HepG2 (cell line): ENCODE results near the gene ERCC4. TPM values are rescaled to one million over a fixed set of nuclear protein-coding genes. Genes with fewer than 3 reads are reported as not detected.
A peak's percentile ranks its signal among the peaks of the same experiment; 100 is the strongest.

ENCODE experiments used
- AKAP8 ChIP-seq: sonication (generic); formaldehyde crosslinking; IDR thresholded peaks from 2 replicates; pipeline ENCODE4 v1.5.1; 2020; ENCODE audit warnings: mild to moderate bottlenecking, missing genetic modification reagents
- BRCA1 ChIP-seq: sonication (generic); formaldehyde crosslinking; IDR thresholded peaks from 2 replicates; pipeline ENCODE4 v1.4.0; 2020; ENCODE audit warnings: missing genetic modification reagents
- CBX2 ChIP-seq, 2 experiments: fragments of 200-600 bp in 1 of 2; sonication (generic); formaldehyde crosslinking in 1 of 2; IDR thresholded peaks; 2 replicates each; pipeline versions ENCODE4 v1.7.0 to v1.8.1; 2018 to 2022; ENCODE audit warnings: low read depth in 2 of 2, low read length in 1 of 2, mild to moderate bottlenecking in 1 of 2, missing genetic modification reagents in 1 of 2
- CREM ChIP-seq, 2 experiments: sonication (generic) in 1 of 2; formaldehyde crosslinking in 1 of 2; IDR thresholded peaks; 2 replicates each; pipeline versions ENCODE4 v1.4.0 to v1.6.1; 2016 to 2020; ENCODE audit warnings: antibody characterized with exemption in 1 of 2, mild to moderate bottlenecking in 1 of 2, missing genetic modification reagents in 1 of 2
- CTCF ChIP-seq: sonication (generic); formaldehyde crosslinking; IDR thresholded peaks from 2 replicates; pipeline ENCODE4 v1.5.0; 2020; ENCODE audit warnings: mild to moderate bottlenecking, missing genetic modification reagents, moderate library complexity
- GLI4 ChIP-seq: sonication (generic); formaldehyde crosslinking; IDR thresholded peaks from 2 replicates; pipeline ENCODE4 v1.5.1; 2020; ENCODE audit warnings: missing genetic modification reagents, mild to moderate bottlenecking, moderate library complexity, borderline replicate concordance
- IRF9 ChIP-seq: sonication (generic); formaldehyde crosslinking; IDR thresholded peaks from 2 replicates; pipeline ENCODE4 v1.8.0; 2022; ENCODE audit warnings: missing genetic modification reagents, mild to moderate bottlenecking, borderline replicate concordance
- PPARG ChIP-seq: conservative IDR thresholded peaks from 2 replicates; pipeline ENCODE4 v1.6.1; 2016; ENCODE audit warnings: missing biosample characterization, missing genetic modification reagents
- TFE3 ChIP-seq: IDR thresholded peaks from 2 replicates; pipeline ENCODE4 v1.6.1; 2016
- ZBTB3 ChIP-seq: sonication (generic); formaldehyde crosslinking; IDR thresholded peaks from 2 replicates; pipeline ENCODE4 v1.4.0; 2020; ENCODE audit warnings: low read depth, mild to moderate bottlenecking, moderate library complexity, missing genetic modification reagents, borderline replicate concordance
- ZBTB42 ChIP-seq: sonication (generic); formaldehyde crosslinking; IDR thresholded peaks from 2 replicates; pipeline ENCODE4 v1.5.0; 2020; ENCODE audit warnings: mild to moderate bottlenecking, missing genetic modification reagents
- ZNF264 ChIP-seq: sonication (generic); formaldehyde crosslinking; IDR thresholded peaks from 2 replicates; pipeline ENCODE4 v1.4.0; 2020; ENCODE audit warnings: missing genetic modification reagents
- ZNF280D ChIP-seq: sonication (generic); formaldehyde crosslinking; IDR thresholded peaks from 2 replicates; pipeline ENCODE4 v1.5.1; 2020; ENCODE audit warnings: mild to moderate bottlenecking, missing genetic modification reagents
- ZNF296 ChIP-seq: sonication (generic); formaldehyde crosslinking; conservative IDR thresholded peaks from 2 replicates; pipeline ENCODE4 v1.5.0; 2020; ENCODE audit warnings: mild to moderate bottlenecking, missing genetic modification reagents
- ZNF503 ChIP-seq: sonication (generic); formaldehyde crosslinking; IDR thresholded peaks from 2 replicates; pipeline ENCODE4 v1.4.0; 2020; ENCODE audit warnings: missing genetic modification reagents
- ZNF607 ChIP-seq: sonication (generic); formaldehyde crosslinking; IDR thresholded peaks from 2 replicates; pipeline ENCODE4 v1.5.1; 2020; ENCODE audit warnings: missing genetic modification reagents, mild to moderate bottlenecking, borderline replicate concordance
- ZNF772 ChIP-seq: sonication (generic); formaldehyde crosslinking; IDR thresholded peaks from 2 replicates; pipeline ENCODE4 v1.5.0; 2020; ENCODE audit warnings: mild to moderate bottlenecking, missing genetic modification reagents
- polyA plus RNA-seq, 8 experiments: library from polyadenylated mRNA; depleted of rRNA in 3 of 8; stranded (reverse) in 7 of 8; unstranded in 1 of 8; fragments of >200 nt; fragmentation: Illumina TruSeq in 4 of 8; extraction: Trizol in 4 of 8; gene quantifications; 2 replicates each; pipeline versions ENCODE4 v1.2.1 to v1.2.3, GENCODE V29; 2011 to 2016; ENCODE audit warnings: low read depth in 4 of 8, missing spikeins in 1 of 8, mixed read lengths in 1 of 8; ENCODE audit not compliant: insufficient read depth in 1 of 8
- total RNA-seq, 5 experiments: library from RNA; depleted of rRNA; stranded (reverse); fragments of >200 nt; fragmentation: Illumina TruSeq; extraction: Trizol; gene quantifications; 2 replicates each; pipeline ENCODE4 v1.2.3, GENCODE V29; 2016; ENCODE audit warnings: low read depth in 1 of 5

The ERCC4 gene
- total and polyA plus RNA-seq, 2 of the 13 experiments (the other 11 are each of a cell fraction or from before 2014, with no cell fraction given), result 5.4 to 15.2 TPM

- TF ChIP-seq ZNF503, result 0 out of 2 replicates have a peak, but pooled peaks have one; percentile 35
- TF ChIP-seq TFE3 (CRISPR knock-in tag), result peak; percentile 36; the same call in 1 of the 2 replicates
- TF ChIP-seq ZNF607 (CRISPR knock-in tag), result peak; percentile 60; the same call in 1 of the 2 replicates
- TF ChIP-seq BRCA1 (CRISPR knock-in tag), result no peak; the same call in 1 of the 2 replicates
- TF ChIP-seq AKAP8 (CRISPR knock-in tag), result 0 out of 2 replicates have a peak, but pooled peaks have one; percentile 44
- peak; percentile 83; the same call in 1 of the 2 replicates for TF ChIP-seq ZNF264 (CRISPR knock-in tag)
- TF ChIP-seq CREM (IDR thresholded peaks at IDR 0.05), result peak; percentile 49; the same call in 1 of the 2 replicates
- TF ChIP-seq CREM (CRISPR knock-in tag; IDR thresholded peaks at IDR 0.05), result no peak
- peak; percentile 93 for TF ChIP-seq GLI4
- TF ChIP-seq ZNF296, result peak; percentile 63; the same call in 1 of the 2 replicates
- TF ChIP-seq CBX2 (IDR thresholded peaks at IDR 0.05; ENCODE audit: low read depth, low read length), result no peak
- peak; percentile 85; the same call in 1 of the 2 replicates for TF ChIP-seq CBX2 (CRISPR knock-in tag; IDR thresholded peaks at IDR 0.05; ENCODE audit: low read depth)
- no peak for TF ChIP-seq ZBTB3 (CRISPR knock-in tag)
- peak; percentile 30; the same call in 1 of the 2 replicates for TF ChIP-seq CTCF (CRISPR knock-in tag)
- peak; percentile 97 for TF ChIP-seq IRF9 (CRISPR knock-in tag)
- TF ChIP-seq ZBTB42 (CRISPR knock-in tag), result peak; percentile 90
- TF ChIP-seq ZNF280D, result peak; percentile 80; the same call in 1 of the 2 replicates
- TF ChIP-seq PPARG (CRISPR knock-in tag), result 0 out of 2 replicates have a peak, but pooled peaks have one; percentile 14
- peak; percentile 76; the same call in 1 of the 2 replicates for TF ChIP-seq ZNF772 (CRISPR knock-in tag)
Measured at GRCh38 chr16:13915033-13915635, 4.8 kb upstream of the ERCC4 start (continued).
